ENCODE results near the gene IL17C. TPM values are rescaled to one million over a fixed set of nuclear protein-coding genes. Genes with fewer than 3 reads are reported as not detected.

The IL17C gene
- total and polyA plus RNA-seq, 4 donors = not detected

DNA sequence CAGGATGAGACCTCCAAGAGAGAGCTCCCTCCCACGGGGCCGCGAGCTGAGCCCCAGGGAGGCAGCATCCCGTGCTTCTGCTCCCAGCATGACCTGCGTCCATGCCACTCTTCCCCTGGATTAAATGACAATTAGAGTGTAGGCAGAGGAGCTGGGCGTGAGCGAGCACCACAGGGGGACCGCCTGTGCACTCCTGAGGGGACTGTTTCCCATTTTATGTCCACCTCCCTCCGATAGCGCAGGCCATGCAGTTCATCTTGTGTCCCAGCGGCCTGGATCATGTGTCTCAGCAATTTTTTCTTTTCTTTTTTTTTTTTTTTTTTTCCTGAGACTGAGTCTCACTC lies 5.8 kb upstream of the IL17C start:
- no peak for DNase-seq (ENCODE audit: low read depth in 4 of 6, low spot score in 6 of 6)
- H3K4me3 ChIP-seq (ENCODE audit: low read depth, low read length) = no peak overlapping the region
- no peaks in the 10 kb centered on the region for H3K9me3 ChIP-seq (ENCODE audit: control insufficient read depth, insufficient read depth, low read length)
- H3K27ac ChIP-seq (ENCODE audit: low read depth, low read length) = no peak overlapping the region
- peaks cover 4% of the 10 kb centered on the region for H3K4me1 ChIP-seq (ENCODE audit: control insufficient read depth, insufficient read depth, low read length)
- no peaks in the 10 kb centered on the region for H3K27me3 ChIP-seq (ENCODE audit: control insufficient read depth, insufficient read depth, low read length)
- 83% methylated on average over 10 of the region's 11 CpGs for WGBS (ENCODE audit: insufficient coverage)
- peaks cover 82% of the 10 kb centered on the region for H3K36me3 ChIP-seq (ENCODE audit: control insufficient read depth, insufficient read depth, low read length)

DNA sequence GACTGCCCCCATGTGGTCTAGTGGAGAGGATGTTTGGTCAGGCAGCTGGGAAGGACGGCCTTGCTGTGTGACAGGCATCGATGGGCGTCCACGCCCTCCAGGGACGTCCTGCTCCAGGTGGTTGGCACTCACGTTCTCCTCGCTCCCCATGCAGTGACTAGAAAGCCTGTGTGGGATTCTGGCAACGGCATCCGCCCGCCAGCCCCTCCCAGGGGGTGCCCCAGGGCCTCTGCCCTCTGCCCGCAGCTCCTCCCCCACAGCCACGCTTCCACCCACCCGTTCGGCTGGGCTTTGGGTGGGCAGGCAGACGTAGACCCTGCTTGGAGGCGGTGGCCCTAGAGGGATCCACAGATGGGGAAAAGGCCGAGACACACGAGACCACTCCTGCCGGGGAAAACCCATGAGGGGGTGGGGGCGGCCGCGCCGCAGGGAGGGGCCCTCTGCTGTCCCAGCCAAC lies 4.7 kb upstream of the IL17C start:
- Histone ChIP-seq H3K9me3 (ENCODE audit: control insufficient read depth, insufficient read depth, low read length) (no peaks in the 10 kb centered on the region), H3K4me3 (ENCODE audit: low read depth, low read length) (no peak overlapping the region), H3K27me3 (ENCODE audit: control insufficient read depth, insufficient read depth, low read length) (peaks cover 5% of the 10 kb centered on the region), H3K36me3 (ENCODE audit: control insufficient read depth, insufficient read depth, low read length) (peaks cover 73% of the 10 kb centered on the region), H3K4me1 (ENCODE audit: control insufficient read depth, insufficient read depth, low read length) (peaks cover 4% of the 10 kb centered on the region), H3K27ac (ENCODE audit: low read depth, low read length) (no peak overlapping the region)
- 44% methylated on average over 21 of the region's 23 CpGs for WGBS (ENCODE audit: insufficient coverage)
- no peak for DNase-seq (ENCODE audit: low read depth in 4 of 6, low spot score in 6 of 6)

DNA sequence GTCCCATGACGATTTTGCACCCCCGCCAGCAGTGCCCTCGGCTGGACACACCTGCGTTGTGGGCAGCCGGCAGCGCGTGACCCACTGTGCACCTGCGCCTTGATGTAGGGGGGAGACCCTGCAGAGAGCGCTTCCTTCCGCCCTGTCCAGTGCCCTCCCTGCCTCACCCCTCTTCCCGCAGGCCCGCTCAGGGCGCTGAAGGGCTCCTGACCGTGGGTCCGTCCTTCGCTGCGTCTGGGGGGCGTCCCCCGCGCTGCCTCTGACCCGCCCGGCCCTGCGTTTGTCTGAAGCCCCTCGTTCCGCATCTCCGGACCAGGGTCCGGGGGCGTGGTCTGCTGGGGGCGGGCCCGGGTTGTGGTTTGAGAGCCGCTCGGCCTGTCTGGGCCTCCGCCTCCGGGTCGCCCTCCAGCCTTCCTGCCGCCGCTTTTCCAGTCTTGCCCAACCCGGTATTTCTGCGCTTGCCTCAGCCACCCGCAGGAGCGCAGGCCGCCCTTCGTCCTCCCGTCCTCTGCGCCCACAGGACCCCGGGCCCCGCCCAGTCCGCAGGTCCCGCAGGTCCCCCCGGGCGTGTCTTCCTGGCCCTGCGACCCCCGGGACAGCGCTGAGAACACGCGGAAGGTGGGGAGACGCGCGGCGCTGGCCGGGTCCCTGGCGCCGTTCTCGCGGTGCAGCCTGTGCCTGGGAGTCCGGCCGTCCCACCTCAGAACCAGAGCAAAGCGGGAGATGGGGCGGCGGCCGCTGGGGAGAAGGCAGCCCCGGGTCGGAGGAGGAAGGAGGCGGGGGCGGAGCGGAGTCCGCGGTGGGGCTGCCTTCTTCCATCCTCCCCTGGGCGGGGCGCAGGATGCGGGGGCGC lies 4.0 kb upstream of the IL17C start:
- Histone ChIP-seq H3K27ac (ENCODE audit: low read depth, low read length) (no peak overlapping the region), H3K4me1 (ENCODE audit: control insufficient read depth, insufficient read depth, low read length) (peaks cover 4% of the 10 kb centered on the region), H3K36me3 (ENCODE audit: control insufficient read depth, insufficient read depth, low read length) (peaks cover 70% of the 10 kb centered on the region), H3K9me3 (ENCODE audit: control insufficient read depth, insufficient read depth, low read length) (no peaks in the 10 kb centered on the region), H3K27me3 (ENCODE audit: control insufficient read depth, insufficient read depth, low read length) (peaks cover 12% of the 10 kb centered on the region), H3K4me3 (ENCODE audit: low read depth, low read length) (no peak overlapping the region)
- WGBS (ENCODE audit: insufficient coverage) = 27% methylated on average over 77 of the region's 82 CpGs
- DNase-seq (ENCODE audit: low read depth in 4 of 6, low spot score in 6 of 6) = no peak

DNA sequence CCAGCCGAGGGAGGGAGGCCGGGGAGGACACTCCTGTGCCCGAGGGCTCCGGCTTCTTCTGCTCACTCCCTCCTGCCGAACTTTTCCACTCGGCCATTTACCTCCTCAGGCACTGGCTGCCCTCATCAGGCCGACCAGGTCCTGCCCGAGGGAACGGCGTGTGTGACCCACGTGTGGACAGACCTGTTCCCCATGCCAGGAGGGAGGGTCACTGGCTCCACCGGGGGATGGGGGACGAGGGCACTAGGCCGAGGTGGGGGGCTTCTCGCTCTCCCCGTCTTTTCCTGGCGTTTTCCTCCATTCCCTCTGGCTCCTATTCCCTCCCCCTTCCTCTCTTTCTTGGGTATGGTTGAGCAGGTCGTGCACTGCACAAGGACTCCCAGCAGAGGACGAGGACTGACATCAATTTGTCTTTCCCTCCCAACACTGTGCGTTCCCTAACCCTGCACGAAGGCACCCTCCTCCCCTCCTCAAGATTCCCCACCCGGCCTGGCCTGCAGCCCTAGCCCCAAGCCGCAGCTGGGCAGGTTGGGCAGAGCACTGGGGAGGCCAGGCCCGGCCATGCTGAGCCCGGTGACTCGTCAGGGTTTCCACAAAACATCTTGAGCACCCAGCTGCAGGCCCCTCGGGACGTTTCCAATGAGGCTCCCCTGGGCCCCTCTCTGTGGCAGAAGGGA lies 3.2 kb upstream of the IL17C start:
- Histone ChIP-seq H3K9me3 (ENCODE audit: control insufficient read depth, insufficient read depth, low read length) (no peaks in the 10 kb centered on the region), H3K36me3 (ENCODE audit: control insufficient read depth, insufficient read depth, low read length) (peaks cover 63% of the 10 kb centered on the region), H3K27me3 (ENCODE audit: control insufficient read depth, insufficient read depth, low read length) (peaks cover 19% of the 10 kb centered on the region), H3K27ac (ENCODE audit: low read depth, low read length) (no peak overlapping the region), H3K4me1 (ENCODE audit: control insufficient read depth, insufficient read depth, low read length) (peaks cover 4% of the 10 kb centered on the region), H3K4me3 (ENCODE audit: low read depth, low read length) (no peak overlapping the region)
- no peak for DNase-seq (ENCODE audit: low read depth in 4 of 6, low spot score in 6 of 6)
- WGBS (ENCODE audit: insufficient coverage) = 54% methylated on average over 20 of the region's 28 CpGs

DNA sequence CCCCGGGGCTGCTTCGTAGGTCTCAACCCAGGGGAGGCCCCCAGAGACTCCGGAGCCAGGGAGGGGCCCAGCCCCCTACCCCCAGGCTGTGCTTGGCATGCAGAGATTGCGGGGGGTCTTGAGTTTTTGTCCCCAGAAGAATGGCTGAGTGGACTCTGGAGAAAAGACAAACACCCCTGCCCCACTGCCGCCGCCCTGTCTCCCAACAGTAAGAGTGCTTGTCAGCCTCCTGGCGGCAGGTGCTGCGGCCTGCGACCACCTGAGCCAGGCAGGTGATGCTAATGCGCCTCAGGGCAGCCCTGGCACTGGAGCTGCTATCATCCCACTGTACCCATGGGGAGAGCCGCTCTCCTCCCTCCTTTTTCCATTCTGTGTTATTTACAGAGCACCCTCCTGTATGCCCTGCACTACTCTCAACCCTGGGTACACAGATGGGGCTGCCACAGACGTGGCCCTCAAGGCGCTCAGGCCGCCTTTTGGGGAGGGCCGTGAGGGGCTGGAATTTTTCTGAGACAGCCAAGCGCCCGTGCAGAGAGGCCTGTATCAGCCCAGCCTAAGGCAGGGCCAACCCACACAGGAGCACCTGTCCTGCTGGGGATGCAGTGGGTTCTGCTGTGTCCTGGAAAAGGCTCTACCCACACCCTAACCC lies 2.6 kb upstream of the IL17C start:
- H3K4me3 ChIP-seq (ENCODE audit: low read depth, low read length) = no peak overlapping the region
- peaks cover 56% of the 10 kb centered on the region for H3K36me3 ChIP-seq (ENCODE audit: control insufficient read depth, insufficient read depth, low read length)
- H3K9me3 ChIP-seq (ENCODE audit: control insufficient read depth, insufficient read depth, low read length) = no peaks in the 10 kb centered on the region
- no peak overlapping the region for H3K27ac ChIP-seq (ENCODE audit: low read depth, low read length)
- peaks cover 4% of the 10 kb centered on the region for H3K4me1 ChIP-seq (ENCODE audit: control insufficient read depth, insufficient read depth, low read length)
- no peak for DNase-seq (ENCODE audit: low read depth in 4 of 6, low spot score in 6 of 6)
- 91% methylated on average over 15 of the region's 17 CpGs for WGBS (ENCODE audit: insufficient coverage)
- peaks cover 19% of the 10 kb centered on the region for H3K27me3 ChIP-seq (ENCODE audit: control insufficient read depth, insufficient read depth, low read length)

DNA sequence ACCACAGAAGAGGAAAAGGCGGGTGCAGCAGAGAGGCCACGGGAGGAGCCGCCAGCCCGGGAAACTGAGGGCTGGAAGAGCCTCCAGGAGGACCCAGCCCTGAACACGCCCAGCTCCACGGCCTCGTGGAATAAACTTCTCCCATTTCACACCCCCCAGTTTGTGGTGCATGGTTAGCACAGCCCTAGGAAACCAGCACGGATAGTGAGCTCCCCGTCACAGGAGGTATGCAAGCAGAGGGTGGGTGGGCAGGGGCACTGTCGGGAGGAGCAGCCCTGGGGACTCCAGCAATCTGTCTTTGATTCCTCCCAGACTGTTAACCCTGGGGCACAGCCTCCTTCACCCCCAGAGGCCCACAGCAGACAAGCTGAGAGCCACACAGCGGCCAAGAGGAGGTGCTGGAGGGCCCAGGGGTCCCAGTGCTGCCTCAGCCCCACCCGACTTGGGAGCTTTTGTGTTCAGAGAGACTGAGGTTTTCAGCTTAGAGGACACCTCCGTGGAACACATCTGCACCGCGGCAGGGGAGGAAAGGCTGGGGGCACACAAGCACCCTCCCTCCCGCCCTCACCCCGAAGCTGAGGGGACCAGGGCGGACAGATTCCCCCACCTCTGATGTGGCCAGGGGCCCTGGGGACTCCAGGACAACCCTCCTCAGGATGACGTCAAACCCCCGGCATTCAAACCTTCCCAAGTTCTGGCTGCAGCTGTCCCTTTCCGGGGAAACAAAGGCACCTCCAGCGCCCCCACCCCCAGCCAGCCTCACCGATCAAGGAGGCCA lies 1.7 kb upstream of the IL17C start:
- peaks cover 21% of the 10 kb centered on the region for H3K27me3 ChIP-seq (ENCODE audit: control insufficient read depth, insufficient read depth, low read length)
- no peaks in the 10 kb centered on the region for H3K9me3 ChIP-seq (ENCODE audit: control insufficient read depth, insufficient read depth, low read length)
- peaks cover 4% of the 10 kb centered on the region for H3K4me1 ChIP-seq (ENCODE audit: control insufficient read depth, insufficient read depth, low read length)
- WGBS (ENCODE audit: insufficient coverage) = 52% methylated on average over 11 of the region's 23 CpGs
- no peak for DNase-seq (ENCODE audit: low read depth in 4 of 6, low spot score in 6 of 6)
- H3K27ac ChIP-seq (ENCODE audit: low read depth, low read length) = no peak overlapping the region
- H3K4me3 ChIP-seq (ENCODE audit: low read depth, low read length) = no peak overlapping the region
- H3K36me3 ChIP-seq (ENCODE audit: control insufficient read depth, insufficient read depth, low read length) = peaks cover 47% of the 10 kb centered on the region

DNA sequence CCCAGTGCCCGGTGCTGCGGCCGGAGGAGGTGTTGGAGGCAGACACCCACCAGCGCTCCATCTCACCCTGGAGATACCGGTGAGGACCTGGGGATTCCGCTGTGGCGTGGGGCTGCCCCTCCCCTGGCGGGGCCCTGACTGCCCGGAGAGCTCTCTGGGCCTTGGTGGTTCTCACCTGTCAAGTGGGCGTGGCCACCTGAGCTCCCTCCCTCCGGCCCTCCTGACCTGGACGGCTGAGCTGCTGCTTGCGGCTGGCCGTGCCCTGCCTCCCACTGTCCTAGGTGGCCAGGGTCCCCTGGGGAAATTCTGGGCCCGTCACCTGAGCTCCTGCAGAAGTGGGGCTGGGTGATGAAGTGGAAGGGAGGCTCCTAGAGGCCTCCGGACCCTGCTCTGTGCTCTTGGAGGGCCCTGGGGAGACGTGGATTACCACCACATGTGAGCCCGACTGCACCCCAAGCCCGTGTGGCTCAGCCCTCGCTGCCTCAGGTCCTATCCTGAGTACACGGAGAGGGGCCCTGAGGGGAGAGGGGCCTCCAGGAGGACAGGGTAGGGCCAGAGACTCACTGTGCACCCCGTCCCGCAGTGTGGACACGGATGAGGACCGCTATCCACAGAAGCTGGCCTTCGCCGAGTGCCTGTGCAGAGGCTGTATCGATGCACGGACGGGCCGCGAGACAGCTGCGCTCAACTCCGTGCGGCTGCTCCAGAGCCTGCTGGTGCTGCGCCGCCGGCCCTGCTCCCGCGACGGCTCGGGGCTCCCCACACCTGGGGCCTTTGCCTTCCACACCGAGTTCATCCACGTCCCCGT lies 1.1 kb downstream of the IL17C start:
- Histone ChIP-seq H3K27me3 (ENCODE audit: control insufficient read depth, insufficient read depth, low read length) (peaks cover 21% of the 10 kb centered on the region), H3K9me3 (ENCODE audit: control insufficient read depth, insufficient read depth, low read length) (no peaks in the 10 kb centered on the region), H3K36me3 (ENCODE audit: control insufficient read depth, insufficient read depth, low read length) (peaks cover 25% of the 10 kb centered on the region), H3K27ac (ENCODE audit: low read depth, low read length) (no peak overlapping the region), H3K4me1 (ENCODE audit: control insufficient read depth, insufficient read depth, low read length) (peaks cover 4% of the 10 kb centered on the region), H3K4me3 (ENCODE audit: low read depth, low read length) (no peak overlapping the region)
- no peak for DNase-seq (ENCODE audit: low read depth in 4 of 6, low spot score in 6 of 6)
- 27% methylated on average over 45 of the region's 45 CpGs for WGBS (ENCODE audit: insufficient coverage)

DNA sequence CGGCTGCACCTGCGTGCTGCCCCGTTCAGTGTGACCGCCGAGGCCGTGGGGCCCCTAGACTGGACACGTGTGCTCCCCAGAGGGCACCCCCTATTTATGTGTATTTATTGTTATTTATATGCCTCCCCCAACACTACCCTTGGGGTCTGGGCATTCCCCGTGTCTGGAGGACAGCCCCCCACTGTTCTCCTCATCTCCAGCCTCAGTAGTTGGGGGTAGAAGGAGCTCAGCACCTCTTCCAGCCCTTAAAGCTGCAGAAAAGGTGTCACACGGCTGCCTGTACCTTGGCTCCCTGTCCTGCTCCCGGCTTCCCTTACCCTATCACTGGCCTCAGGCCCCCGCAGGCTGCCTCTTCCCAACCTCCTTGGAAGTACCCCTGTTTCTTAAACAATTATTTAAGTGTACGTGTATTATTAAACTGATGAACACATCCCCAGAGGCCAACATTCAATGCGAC lies 1.7 kb downstream of the IL17C start:
- no peak for DNase-seq (ENCODE audit: low read depth in 4 of 6, low spot score in 6 of 6)
- WGBS (ENCODE audit: insufficient coverage) = 53% methylated on average over 3 of the region's 13 CpGs
- Histone ChIP-seq H3K36me3 (ENCODE audit: control insufficient read depth, insufficient read depth, low read length) (peaks cover 19% of the 10 kb centered on the region), H3K9me3 (ENCODE audit: control insufficient read depth, insufficient read depth, low read length) (no peaks in the 10 kb centered on the region), H3K4me1 (ENCODE audit: control insufficient read depth, insufficient read depth, low read length) (peaks cover under 1% of the 10 kb centered on the region), H3K27ac (ENCODE audit: low read depth, low read length) (no peak overlapping the region), H3K27me3 (ENCODE audit: control insufficient read depth, insufficient read depth, low read length) (peaks cover 21% of the 10 kb centered on the region), H3K4me3 (ENCODE audit: low read depth, low read length) (no peak overlapping the region)

All from spinal cord (tissue), 10 donors.